HG02763 (cell line): ENCODE data around the gene PCDHB7.
"Not testable (repeated sequence)": the region's sequence is repeated elsewhere in the genome, so short reads cannot be mapped to it uniquely, and the experiment has no call there.

ENCODE experiments used
- ATAC-seq: cut with Tn5 transposase; IDR thresholded peaks from one replicate; pipeline ENCODE4 v1.9.1; 2021; ENCODE audit warnings: mild to moderate bottlenecking, moderate library complexity; ENCODE audit not compliant: unreplicated experiment

PCDHB7 gene

GRCh38 chr5:141179876-141180275 is 7.4 kb downstream of the PCDHB7 start:
- ATAC-seq = not testable (repeated sequence)

- no peak for ATAC-seq
Observed at GRCh38 chr5:141180313-141180712, 7.9 kb downstream of the PCDHB7 start.

DNA sequence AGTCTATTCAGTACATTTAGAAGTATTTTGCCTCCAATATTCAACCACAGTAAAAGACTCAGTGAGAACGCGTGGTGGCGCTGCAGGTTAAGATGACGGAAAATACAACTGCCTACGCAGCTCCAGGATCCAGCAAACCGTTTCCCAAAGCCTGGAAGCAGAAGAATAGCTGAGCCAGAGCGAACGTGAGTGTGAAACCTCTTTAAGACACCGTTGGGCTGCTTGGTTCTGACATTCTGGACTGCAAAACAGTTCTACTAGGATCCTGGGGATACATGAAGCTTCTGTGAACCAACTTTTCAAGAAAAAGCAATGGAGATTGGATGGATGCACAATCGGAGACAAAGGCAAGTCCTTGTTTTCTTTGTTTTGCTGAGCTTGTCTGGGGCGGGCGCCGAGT is 9.8 kb downstream of the PCDHB7 start, which contains the start of gene PCDHB16:
Gene PCDHB16 (plus strand): TSS at position 140 of the 400 bp plus-strand sequence. CDS start 173 bp downstream, at position 313.
- no peak for ATAC-seq

- not testable (repeated sequence) for ATAC-seq
Observed at GRCh38 chr5:141184117-141184855, 11.8 kb downstream of the PCDHB7 start.

GRCh38 chr5:141186897-141187512 is 14.6 kb downstream of the PCDHB7 start, which contains the start of gene PCDHB9:
Gene PCDHB9, plus strand, starts transcription at chr5:141187161. Its CDS starts 158 bp downstream, at chr5:141187319.
- no peak for ATAC-seq

- ATAC-seq = not testable (repeated sequence)
Observed at GRCh38 chr5:141188682-141189081, 16.2 kb downstream of the PCDHB7 start.

DNA sequence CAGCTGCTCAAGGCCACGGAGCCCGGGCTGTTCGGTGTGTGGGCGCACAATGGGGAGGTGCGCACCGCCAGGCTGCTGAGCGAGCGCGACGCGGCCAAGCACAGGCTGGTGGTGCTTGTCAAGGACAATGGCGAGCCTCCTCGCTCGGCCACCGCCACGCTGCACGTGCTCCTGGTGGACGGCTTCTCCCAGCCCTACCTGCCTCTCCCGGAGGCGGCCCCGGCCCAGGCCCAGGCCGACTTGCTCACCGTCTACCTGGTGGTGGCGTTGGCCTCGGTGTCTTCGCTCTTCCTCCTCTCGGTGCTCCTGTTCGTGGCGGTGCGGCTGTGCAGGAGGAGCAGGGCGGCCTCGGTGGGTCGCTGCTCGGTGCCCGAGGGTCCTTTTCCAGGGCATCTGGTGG is 16.7 kb downstream of the PCDHB7 start:
- not testable (repeated sequence) for ATAC-seq

DNA sequence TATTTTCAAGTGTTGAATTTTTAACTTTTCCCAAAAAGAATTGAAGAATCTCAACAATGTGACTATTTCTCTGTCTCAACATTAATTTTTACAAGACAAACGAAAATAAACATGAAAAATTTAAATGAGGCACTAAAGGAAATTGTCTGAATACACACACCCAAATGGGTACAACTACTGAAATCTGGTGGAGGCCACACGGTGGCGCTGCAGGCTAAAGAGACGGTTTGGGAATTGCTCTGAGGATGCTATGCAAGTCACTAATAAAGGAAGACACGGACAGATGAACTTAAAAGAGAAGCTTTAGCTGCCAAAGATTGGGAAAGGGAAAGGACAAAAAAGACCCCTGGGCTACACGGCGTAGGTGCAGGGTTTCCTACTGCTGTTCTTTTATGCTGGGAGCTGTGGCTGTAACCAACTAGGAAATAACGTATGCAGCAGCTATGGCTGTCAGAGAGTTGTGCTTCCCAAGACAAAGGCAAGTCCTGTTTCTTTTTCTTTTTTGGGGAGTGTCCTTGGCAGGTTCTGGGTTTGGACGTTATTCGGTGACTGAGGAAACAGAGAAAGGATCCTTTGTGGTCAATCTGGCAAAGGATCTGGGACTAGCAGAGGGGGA is 19.8 kb downstream of the PCDHB7 start, which contains the start of gene PCDHB10:
Gene PCDHB10 (plus strand): TSS at position 244 of the 616 bp plus-strand sequence. CDS start 200 bp downstream, at position 444.
- ATAC-seq = no peak

DNA sequence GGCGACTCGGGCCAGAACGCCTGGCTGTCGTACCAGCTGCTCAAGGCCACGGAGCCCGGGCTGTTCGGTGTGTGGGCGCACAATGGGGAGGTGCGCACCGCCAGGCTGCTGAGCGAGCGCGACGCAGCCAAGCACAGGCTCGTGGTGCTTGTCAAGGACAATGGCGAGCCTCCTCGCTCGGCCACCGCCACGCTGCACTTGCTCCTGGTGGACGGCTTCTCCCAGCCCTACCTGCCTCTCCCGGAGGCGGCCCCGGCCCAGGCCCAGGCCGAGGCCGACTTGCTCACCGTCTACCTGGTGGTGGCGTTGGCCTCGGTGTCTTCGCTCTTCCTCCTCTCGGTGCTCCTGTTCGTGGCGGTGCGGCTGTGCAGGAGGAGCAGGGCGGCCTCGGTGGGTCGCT is 21.9 kb downstream of the PCDHB7 start:
- ATAC-seq = not testable (repeated sequence)

DNA sequence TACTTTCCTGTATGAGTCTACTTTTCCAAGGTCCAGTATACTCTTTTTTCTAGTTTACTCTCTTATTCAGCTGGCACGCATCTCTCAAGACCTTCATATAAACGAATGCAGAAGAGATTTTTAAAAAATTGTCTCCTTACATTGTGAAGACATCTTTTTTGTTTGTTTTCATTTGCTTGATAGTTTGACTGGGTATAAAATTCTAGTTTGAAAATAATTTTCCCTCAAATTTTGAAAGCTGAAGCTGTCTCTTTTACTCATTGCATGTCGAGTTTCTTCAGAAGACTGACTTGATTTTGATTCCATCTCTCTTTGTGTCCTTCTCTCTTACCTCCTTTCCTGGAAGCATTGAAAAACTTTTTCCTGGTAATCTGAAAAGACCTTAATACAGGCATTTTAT is 23.9 kb downstream of the PCDHB7 start:
- ATAC-seq = no peak

DNA sequence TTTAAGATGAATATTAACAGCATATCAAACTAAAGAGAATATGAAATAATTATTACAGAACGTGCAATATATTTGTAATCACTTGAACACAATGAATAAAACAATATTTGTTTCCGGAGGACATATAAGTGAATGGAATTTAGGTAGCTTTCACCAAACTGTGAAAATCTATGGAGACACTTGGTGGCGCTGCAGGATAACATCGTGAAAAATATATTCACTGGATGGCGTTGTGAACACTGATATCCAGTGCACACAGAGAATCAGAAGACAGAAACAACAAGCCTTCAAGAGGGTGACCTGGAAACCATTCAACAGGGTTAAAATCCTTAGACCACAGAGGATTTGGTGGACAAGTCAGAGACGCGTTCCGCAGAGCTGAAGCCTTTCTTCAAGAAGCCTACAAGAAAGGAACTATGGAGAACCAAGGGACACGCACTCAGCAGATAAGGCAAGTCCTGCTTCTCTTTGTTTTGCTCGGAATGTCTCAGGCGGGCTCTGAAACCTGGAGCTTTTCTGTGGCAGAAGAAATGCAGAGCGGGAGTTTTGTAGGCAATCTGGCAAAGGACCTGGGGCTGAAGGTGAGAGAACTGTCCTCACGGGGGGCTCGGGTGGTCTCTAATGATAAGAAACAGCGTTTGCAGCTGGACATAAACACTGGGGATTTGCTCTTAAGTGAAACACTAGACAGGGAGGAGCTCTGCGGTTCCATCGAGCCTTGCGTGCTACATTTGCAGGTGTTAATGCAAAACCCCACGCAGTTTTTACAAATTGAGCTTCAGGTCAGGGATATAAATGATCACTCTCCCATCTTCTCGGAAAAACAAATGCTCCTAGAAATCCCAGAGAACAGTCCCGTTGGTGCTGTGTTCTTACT is 27.2 kb downstream of the PCDHB7 start, which contains the start of gene PCDHB11:
Gene PCDHB11 (plus strand): TSS at position 269 of the 877 bp plus-strand sequence. CDS start 148 bp downstream, at position 417.
- no peak for ATAC-seq

DNA sequence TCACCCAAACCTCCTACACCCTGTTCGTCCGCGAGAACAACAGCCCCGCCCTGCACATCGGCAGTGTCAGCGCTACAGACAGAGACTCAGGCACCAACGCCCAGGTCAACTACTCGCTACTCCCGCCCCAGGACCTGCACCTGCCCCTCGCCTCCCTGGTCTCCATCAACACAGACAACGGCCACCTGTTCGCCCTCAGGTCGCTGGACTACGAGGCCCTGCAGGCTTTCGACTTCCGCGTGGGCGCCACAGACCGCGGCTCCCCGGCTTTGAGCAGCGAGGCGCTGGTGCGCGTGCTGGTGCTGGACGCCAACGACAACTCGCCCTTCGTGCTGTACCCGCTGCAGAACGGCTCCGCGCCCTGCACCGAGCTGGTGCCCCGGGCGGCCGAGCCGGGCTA is 28.7 kb downstream of the PCDHB7 start:
- not testable (repeated sequence) for ATAC-seq

GRCh38 chr5:141201646-141202045 is 29.2 kb downstream of the PCDHB7 start:
- ATAC-seq = not testable (repeated sequence)

GRCh38 chr5:141208478-141208877 is 36.0 kb downstream of the PCDHB7 start, which contains the start of gene PCDHB12:
Gene PCDHB12, plus strand, starts transcription at chr5:141208719. Its CDS starts 189 bp downstream, at chr5:141208908.
- ATAC-seq = no peak

DNA sequence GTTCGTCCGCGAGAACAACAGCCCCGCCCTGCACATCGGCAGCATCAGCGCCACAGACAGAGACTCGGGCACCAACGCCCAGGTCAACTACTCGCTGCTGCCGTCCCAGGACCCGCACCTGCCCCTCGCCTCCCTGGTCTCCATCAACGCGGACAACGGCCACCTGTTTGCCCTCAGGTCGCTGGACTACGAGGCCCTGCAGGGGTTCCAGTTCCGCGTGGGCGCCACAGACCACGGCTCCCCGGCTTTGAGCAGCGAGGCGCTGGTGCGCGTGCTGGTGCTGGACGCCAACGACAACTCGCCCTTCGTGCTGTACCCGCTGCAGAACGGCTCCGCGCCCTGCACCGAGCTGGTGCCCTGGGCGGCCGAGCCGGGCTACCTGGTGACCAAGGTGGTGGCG is 37.8 kb downstream of the PCDHB7 start:
- not testable (repeated sequence) for ATAC-seq

- ATAC-seq = not testable (repeated sequence)
Observed at GRCh38 chr5:141210849-141211248, 38.4 kb downstream of the PCDHB7 start.

DNA sequence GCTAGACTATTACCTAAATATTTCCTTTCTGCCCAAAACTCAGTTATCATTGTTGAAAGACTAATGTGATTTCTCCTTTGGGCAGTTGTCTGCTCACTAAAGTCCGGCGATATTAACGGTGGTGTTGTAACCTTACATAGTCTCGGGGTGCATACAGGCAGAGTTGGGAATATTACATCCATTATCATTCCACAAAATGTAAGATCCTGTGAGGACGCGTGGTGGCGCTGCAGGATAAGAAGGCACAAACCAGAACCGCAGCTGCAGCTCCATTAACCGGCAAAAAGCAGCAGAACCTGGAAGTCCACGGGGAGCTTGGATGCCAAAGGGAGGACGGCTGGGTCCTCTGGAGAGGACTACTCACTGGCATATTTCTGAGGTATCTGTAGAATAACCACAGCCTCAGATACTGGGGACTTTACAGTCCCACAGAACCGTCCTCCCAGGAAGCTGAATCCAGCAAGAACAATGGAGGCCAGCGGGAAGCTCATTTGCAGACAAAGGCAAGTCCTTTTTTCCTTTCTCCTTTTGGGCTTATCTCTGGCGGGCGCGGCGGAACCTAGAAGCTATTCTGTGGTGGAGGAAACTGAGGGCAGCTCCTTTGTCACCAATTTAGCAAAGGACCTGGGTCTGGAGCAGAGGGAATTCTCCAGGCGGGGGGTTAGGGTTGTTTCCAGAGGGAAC is 41.4 kb downstream of the PCDHB7 start, which contains the start of gene PCDHB13:
Gene PCDHB13 (plus strand): TSS at position 264 of the 684 bp plus-strand sequence. CDS start 205 bp downstream, at position 469.
- ATAC-seq = not testable (repeated sequence)

DNA sequence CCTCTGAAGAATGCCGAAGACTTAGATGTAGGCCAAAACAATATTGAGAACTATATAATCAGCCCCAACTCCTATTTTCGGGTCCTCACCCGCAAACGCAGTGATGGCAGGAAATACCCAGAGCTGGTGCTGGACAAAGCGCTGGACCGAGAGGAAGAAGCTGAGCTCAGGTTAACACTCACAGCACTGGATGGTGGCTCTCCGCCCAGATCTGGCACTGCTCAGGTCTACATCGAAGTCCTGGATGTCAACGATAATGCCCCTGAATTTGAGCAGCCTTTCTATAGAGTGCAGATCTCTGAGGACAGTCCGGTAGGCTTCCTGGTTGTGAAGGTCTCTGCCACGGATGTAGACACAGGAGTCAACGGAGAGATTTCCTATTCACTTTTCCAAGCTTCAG is 42.1 kb downstream of the PCDHB7 start:
- ATAC-seq = not testable (repeated sequence)

DNA sequence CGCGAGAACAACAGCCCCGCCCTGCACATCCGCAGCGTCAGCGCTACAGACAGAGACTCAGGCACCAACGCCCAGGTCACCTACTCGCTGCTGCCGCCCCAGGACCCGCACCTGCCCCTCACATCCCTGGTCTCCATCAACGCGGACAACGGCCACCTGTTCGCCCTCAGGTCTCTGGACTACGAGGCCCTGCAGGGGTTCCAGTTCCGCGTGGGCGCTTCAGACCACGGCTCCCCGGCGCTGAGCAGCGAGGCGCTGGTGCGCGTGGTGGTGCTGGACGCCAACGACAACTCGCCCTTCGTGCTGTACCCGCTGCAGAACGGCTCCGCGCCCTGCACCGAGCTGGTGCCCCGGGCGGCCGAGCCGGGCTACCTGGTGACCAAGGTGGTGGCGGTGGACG is 43.1 kb downstream of the PCDHB7 start:
- ATAC-seq = not testable (repeated sequence)
